ENCODE measurements around the gene COG7. TPM values are rescaled to one million over a fixed set of nuclear protein-coding genes. Genes with fewer than 3 reads are reported as not detected.

Gene COG7
- total and polyA plus RNA-seq, 9 donors: 13.8 to 21.5 (median 19.0) TPM

GRCh38 chr16:23435500-23435899 lies 17.5 kb downstream of the COG7 start:
- H3K9me3 ChIP-seq: no peaks in the 10 kb centered on the region
- H3K27me3 ChIP-seq: no peaks in the 10 kb centered on the region
- H3K36me3 ChIP-seq: no peaks in the 10 kb centered on the region
- no peaks in the 10 kb centered on the region for H3K4me1 ChIP-seq (ENCODE audit: insufficient read depth)
- 56 to 65% (median 60%) methylated on average over 6 of the region's 6 CpGs for WGBS, 3 donors
- intact Hi-C loops (cut with DNase I): loop anchor here in 1 of 4 donors (10.0 kb wide), 1 partner anchor 361 kb away; no protein-coding TSS in a partner anchor
- no peak overlapping the region for H3K4me3 ChIP-seq
- no peak for TF ChIP-seq EP300 (IDR thresholded peaks at IDR 0.05)
- peak in 2 of 3 donors; percentile 31 to 32 for TF ChIP-seq CTCF (IDR thresholded peaks at IDR 0.05)
- no peak for TF ChIP-seq POLR2A (IDR thresholded peaks at IDR 0.05)
- DNase-seq: peak in 3 of 5 donors; percentile 35 to 49 (median 37)
- no peak overlapping the region for H3K27ac ChIP-seq

GRCh38 chr16:23434380-23434779 lies 18.6 kb downstream of the COG7 start:
- 22 to 27% (median 23%) methylated on average over 6 of the region's 6 CpGs for WGBS, 3 donors
- Histone ChIP-seq H3K27ac (no peak overlapping the region), H3K27me3 (no peaks in the 10 kb centered on the region), H3K4me1 (ENCODE audit: insufficient read depth) (no peaks in the 10 kb centered on the region), H3K4me3 (no peak overlapping the region), H3K9me3 (no peaks in the 10 kb centered on the region), H3K36me3 (no peaks in the 10 kb centered on the region)
- DNase-seq: no peak
- intact Hi-C loops (cut with DNase I): loop anchor here in 3 of 4 donors (5.0 to 10.0 kb wide), 2 partner anchors 252 to 360 kb away; partner anchors contain the start of gene SCNN1G (in 2 of the 3)
- TF ChIP-seq EP300 (IDR thresholded peaks at IDR 0.05): no peak
- peak; percentile 66 to 70 (median 67) for TF ChIP-seq CTCF (IDR thresholded peaks at IDR 0.05)
- no peak for TF ChIP-seq POLR2A (IDR thresholded peaks at IDR 0.05)

- intact Hi-C loops (cut with DNase I): loop anchor here in 3 of 4 donors (5.0 to 10.0 kb wide), 2 partner anchors 251 to 359 kb away; partner anchors contain the start of gene SCNN1G (in 2 of the 3)
- 77 to 83% (median 80%) methylated on average over 16 of the region's 16 CpGs for WGBS, 3 donors
These were observed 19.6 kb downstream of the COG7 start for GRCh38 chr16:23433261-23433920.

More at GRCh38 chr16:23433261-23433920, 19.6 kb downstream of the COG7 start:
- H3K27ac ChIP-seq: no peak overlapping the region
- H3K36me3 ChIP-seq: no peaks in the 10 kb centered on the region
- no peak for DNase-seq
- no peak for TF ChIP-seq CTCF (IDR thresholded peaks at IDR 0.05)
- H3K4me1 ChIP-seq (ENCODE audit: insufficient read depth): no peaks in the 10 kb centered on the region
- no peak overlapping the region for H3K4me3 ChIP-seq
- no peaks in the 10 kb centered on the region for H3K9me3 ChIP-seq
- no peaks in the 10 kb centered on the region for H3K27me3 ChIP-seq

Data from ovary (tissue), 9 donors.